Gastrocnemius medialis (tissue), 4 donors: ENCODE measurements around the gene NDUFA5.

Experiments used
- POLR2A ChIP-seq, 2 donors: fragments of 450-650 bp; IDR thresholded peaks; one replicate each; pipeline ENCODE4 v1.6.1; 2017; ENCODE audit warnings: antibody characterized with exemption in 2 of 2, mild to moderate bottlenecking in 2 of 2, moderate library complexity in 2 of 2
- TF ChIP-seq, protein P1 (sequence below), 5 experiments: fragments of 450-650 bp in 3 of 5; fragments of 200-600 bp in 2 of 5; sonication (generic) in 2 of 5; IDR thresholded peaks in 4 of 5; conservative IDR thresholded peaks in 1 of 5; 1 replicate in 4 of 5; 2 replicates in 1 of 5; pipeline ENCODE4 v1.5.1; 2016 to 2019; ENCODE audit warnings: antibody characterized with exemption in 5 of 5, mild to moderate bottlenecking in 3 of 5, moderate library complexity in 3 of 5

DNA sequence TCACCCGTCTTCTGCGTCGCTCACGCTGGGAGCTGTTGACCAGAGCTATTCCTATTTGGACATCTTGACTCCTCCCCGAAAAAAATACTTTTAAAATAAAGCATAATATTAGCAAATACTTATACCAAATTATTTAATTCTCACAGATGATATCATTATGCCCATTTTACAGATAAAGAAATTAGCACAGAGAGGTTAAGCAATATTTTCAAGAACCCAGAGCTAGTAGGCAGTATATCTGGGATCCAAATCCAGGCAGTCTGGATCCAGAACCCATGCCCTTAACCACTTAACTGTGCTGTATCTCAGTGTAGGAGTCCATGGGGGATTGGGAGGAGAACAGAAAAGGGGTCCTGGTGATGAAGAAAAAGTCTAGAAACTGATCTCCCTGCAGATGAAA is 29.4 kb downstream of the NDUFA5 start:
- no peak for TF ChIP-seq POLR2A (IDR thresholded peaks at IDR 0.05)
- TF ChIP-seq, protein P1, sequence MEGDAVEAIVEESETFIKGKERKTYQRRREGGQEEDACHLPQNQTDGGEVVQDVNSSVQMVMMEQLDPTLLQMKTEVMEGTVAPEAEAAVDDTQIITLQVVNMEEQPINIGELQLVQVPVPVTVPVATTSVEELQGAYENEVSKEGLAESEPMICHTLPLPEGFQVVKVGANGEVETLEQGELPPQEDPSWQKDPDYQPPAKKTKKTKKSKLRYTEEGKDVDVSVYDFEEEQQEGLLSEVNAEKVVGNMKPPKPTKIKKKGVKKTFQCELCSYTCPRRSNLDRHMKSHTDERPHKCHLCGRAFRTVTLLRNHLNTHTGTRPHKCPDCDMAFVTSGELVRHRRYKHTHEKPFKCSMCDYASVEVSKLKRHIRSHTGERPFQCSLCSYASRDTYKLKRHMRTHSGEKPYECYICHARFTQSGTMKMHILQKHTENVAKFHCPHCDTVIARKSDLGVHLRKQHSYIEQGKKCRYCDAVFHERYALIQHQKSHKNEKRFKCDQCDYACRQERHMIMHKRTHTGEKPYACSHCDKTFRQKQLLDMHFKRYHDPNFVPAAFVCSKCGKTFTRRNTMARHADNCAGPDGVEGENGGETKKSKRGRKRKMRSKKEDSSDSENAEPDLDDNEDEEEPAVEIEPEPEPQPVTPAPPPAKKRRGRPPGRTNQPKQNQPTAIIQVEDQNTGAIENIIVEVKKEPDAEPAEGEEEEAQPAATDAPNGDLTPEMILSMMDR (IDR thresholded peaks at IDR 0.05 in 4 of 5, conservative IDR thresholded peaks at IDR 0.05 in 1 of 5), result no peak
